22Rv1 (cell line): ENCODE results near the gene UBR3.

Experiments used
- ZFX ChIP-seq: fragments of 450-650 bp; IDR thresholded peaks from 2 replicates; pipeline ENCODE4 v1.6.1; 2017; ENCODE audit warnings: antibody characterized with exemption, borderline replicate concordance
- TF ChIP-seq, protein P1 (sequence below): fragments of 450-650 bp; IDR thresholded peaks from 2 replicates; pipeline ENCODE4 v1.5.1; 2017; ENCODE audit warnings: mild to moderate bottlenecking

- TF ChIP-seq, protein P1, sequence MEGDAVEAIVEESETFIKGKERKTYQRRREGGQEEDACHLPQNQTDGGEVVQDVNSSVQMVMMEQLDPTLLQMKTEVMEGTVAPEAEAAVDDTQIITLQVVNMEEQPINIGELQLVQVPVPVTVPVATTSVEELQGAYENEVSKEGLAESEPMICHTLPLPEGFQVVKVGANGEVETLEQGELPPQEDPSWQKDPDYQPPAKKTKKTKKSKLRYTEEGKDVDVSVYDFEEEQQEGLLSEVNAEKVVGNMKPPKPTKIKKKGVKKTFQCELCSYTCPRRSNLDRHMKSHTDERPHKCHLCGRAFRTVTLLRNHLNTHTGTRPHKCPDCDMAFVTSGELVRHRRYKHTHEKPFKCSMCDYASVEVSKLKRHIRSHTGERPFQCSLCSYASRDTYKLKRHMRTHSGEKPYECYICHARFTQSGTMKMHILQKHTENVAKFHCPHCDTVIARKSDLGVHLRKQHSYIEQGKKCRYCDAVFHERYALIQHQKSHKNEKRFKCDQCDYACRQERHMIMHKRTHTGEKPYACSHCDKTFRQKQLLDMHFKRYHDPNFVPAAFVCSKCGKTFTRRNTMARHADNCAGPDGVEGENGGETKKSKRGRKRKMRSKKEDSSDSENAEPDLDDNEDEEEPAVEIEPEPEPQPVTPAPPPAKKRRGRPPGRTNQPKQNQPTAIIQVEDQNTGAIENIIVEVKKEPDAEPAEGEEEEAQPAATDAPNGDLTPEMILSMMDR = no peak
- TF ChIP-seq ZFX = no peak
Observed at GRCh38 chr2:169796441-169796840, 30.8 kb upstream of the UBR3 start.
